Trophoblast cell (in vitro differentiated cells and primary cell): ENCODE results near the gene SLIT3.
"Not testable (repeated sequence)": the region's sequence is repeated elsewhere in the genome, so short reads cannot be mapped to it uniquely, and the experiment has no call there.

Source experiments
- DNase-seq, 2 donors: peaks; one replicate each; pipeline ENCODE4 v3.0.0-alpha.2; 2016
- H2AFZ ChIP-seq: 2 replicates; pipeline ENCODE4 v1.6.1; 2013; ENCODE audit warnings: low read length, moderate library complexity, mild to moderate bottlenecking; ENCODE audit not compliant: insufficient read depth, poor library complexity
- H2AK5ac ChIP-seq: 2 replicates; pipeline ENCODE4 v1.6.1; 2013; ENCODE audit warnings: mild to moderate bottlenecking, low read length
- H2BK120ac ChIP-seq: 2 replicates; pipeline ENCODE4 v1.6.1; 2013; ENCODE audit warnings: low read length, mild to moderate bottlenecking, moderate library complexity; ENCODE audit not compliant: insufficient read depth, poor library complexity
- H2BK12ac ChIP-seq: 2 replicates; pipeline ENCODE4 v1.6.1; 2013; ENCODE audit warnings: mild to moderate bottlenecking, low read length, moderate library complexity
- H2BK5ac ChIP-seq: 2 replicates; pipeline ENCODE4 v1.6.1; 2013; ENCODE audit warnings: low read length, low read depth, moderate library complexity, mild to moderate bottlenecking; ENCODE audit not compliant: poor library complexity
- H3K14ac ChIP-seq: 2 replicates; pipeline ENCODE4 v1.6.1; 2013; ENCODE audit warnings: mild to moderate bottlenecking, low read length
- H3K18ac ChIP-seq: 2 replicates; pipeline ENCODE4 v1.6.1; 2013; ENCODE audit warnings: mild to moderate bottlenecking, low read length
- H3K23ac ChIP-seq: 2 replicates; pipeline ENCODE4 v1.6.1; 2013; ENCODE audit warnings: low read length
- H3K27ac ChIP-seq: 2 replicates; pipeline ENCODE4 v1.5.1; 2013; ENCODE audit warnings: low read depth, mild to moderate bottlenecking, inconsistent platforms, low read length, moderate library complexity
- H3K27me3 ChIP-seq: 2 replicates; pipeline ENCODE4 v1.6.1; 2013; ENCODE audit warnings: inconsistent platforms, mild to moderate bottlenecking, low read length, moderate library complexity; ENCODE audit not compliant: insufficient read depth
- H3K36me3 ChIP-seq, 2 experiments: 1 replicate in 1 of 2; 2 replicates in 1 of 2; pipeline ENCODE4 v1.6.1; 2013; ENCODE audit warnings: low read length in 2 of 2, mild to moderate bottlenecking in 2 of 2, moderate library complexity in 1 of 2; ENCODE audit not compliant: insufficient read depth in 2 of 2, control insufficient read depth in 1 of 2
- H3K4ac ChIP-seq: 2 replicates; pipeline ENCODE4 v1.6.1; 2013; ENCODE audit warnings: low read depth, mild to moderate bottlenecking, low read length, moderate library complexity
- H3K4me1 ChIP-seq, 2 experiments: 1 replicate in 1 of 2; 2 replicates in 1 of 2; pipeline ENCODE4 v1.6.1; 2013; ENCODE audit warnings: low read length in 2 of 2, mild to moderate bottlenecking in 2 of 2, moderate library complexity in 1 of 2; ENCODE audit not compliant: insufficient read depth in 2 of 2, control insufficient read depth in 1 of 2
- H3K4me2 ChIP-seq: 2 replicates; pipeline ENCODE4 v1.6.1; 2013; ENCODE audit warnings: inconsistent platforms, mild to moderate bottlenecking, low read length, moderate library complexity
- H3K4me3 ChIP-seq: 2 replicates; pipeline ENCODE4 v1.5.1; 2013; ENCODE audit warnings: mild to moderate bottlenecking, low read depth, low read length, inconsistent platforms
- H3K79me1 ChIP-seq: one replicate; pipeline ENCODE4 v1.6.1; 2013; ENCODE audit warnings: low read length
- H3K79me2 ChIP-seq: 2 replicates; pipeline ENCODE4 v1.6.1; 2013; ENCODE audit warnings: low read length, mild to moderate bottlenecking; ENCODE audit not compliant: control insufficient read depth, insufficient read depth, poor library complexity
- H3K9ac ChIP-seq: 2 replicates; pipeline ENCODE4 v1.6.1; 2013; ENCODE audit warnings: mild to moderate bottlenecking, low read length
- H3K9me3 ChIP-seq: 2 replicates; pipeline ENCODE4 v1.6.1; 2013; ENCODE audit warnings: low read depth, mild to moderate bottlenecking, control low read depth, inconsistent platforms, low read length; ENCODE audit not compliant: insufficient read depth
- H4K12ac ChIP-seq: 2 replicates; pipeline ENCODE4 v1.6.1; 2013; ENCODE audit warnings: low read depth, mild to moderate bottlenecking, low read length, moderate library complexity
- H4K8ac ChIP-seq: 2 replicates; pipeline ENCODE4 v1.6.1; 2013; ENCODE audit warnings: low read depth, mild to moderate bottlenecking, low read length, moderate library complexity
- H4K91ac ChIP-seq: one replicate; pipeline ENCODE4 v1.6.1; 2013; ENCODE audit warnings: low read depth, mild to moderate bottlenecking, low read length, moderate library complexity
- WGBS: extraction: QIAGEN DNeasy Blood & Tissue Kit; methylation state at CpG from one replicate; pipeline ENCODE4 v1.1.7; 2013; ENCODE audit warnings: missing lambda C conversion rate; ENCODE audit not compliant: insufficient read length, insufficient coverage; ENCODE audit errors: extremely low coverage; 5-methylcytosine and 5-hydroxymethylcytosine counted together

Gene SLIT3

GRCh38 chr5:168645195-168645594 lies 655.7 kb downstream of the SLIT3 start:
- Histone ChIP-seq H3K36me3 (no peaks in the 10 kb centered on the region), H3K18ac (no peak overlapping the region), H3K79me1 (no peaks in the 10 kb centered on the region), H3K9me3 (no peaks in the 10 kb centered on the region), H3K23ac (no peak overlapping the region), H3K9ac (no peak overlapping the region), H2AK5ac (no peak overlapping the region), H3K27me3 (no peaks in the 10 kb centered on the region), H2BK120ac (no peak overlapping the region), H3K4me3 (no peak overlapping the region), H4K8ac (no peak overlapping the region), H3K79me2 (no peaks in the 10 kb centered on the region), H2BK12ac (no peak overlapping the region), H3K4ac (no peak overlapping the region), H3K4me2 (no peak overlapping the region), H2AFZ (no peak overlapping the region), H3K14ac (no peak overlapping the region), H4K91ac (no peak overlapping the region), H3K4me1 (no peaks in the 10 kb centered on the region), H2BK5ac (no peak overlapping the region), H3K27ac (no peak overlapping the region), H4K12ac (no peak overlapping the region)
- DNase-seq, result no peak
- WGBS, result no CpG with 5 or more reads among the region's 3 CpGs

GRCh38 chr5:168642019-168642418 lies 658.9 kb downstream of the SLIT3 start:
- no peak overlapping the region for H4K91ac ChIP-seq

GRCh38 chr5:168638846-168639245 lies 662.1 kb downstream of the SLIT3 start:
- H4K8ac ChIP-seq, H3K27ac ChIP-seq, H2BK120ac ChIP-seq, H2BK5ac ChIP-seq, H3K4me3 ChIP-seq, H2AFZ ChIP-seq, H3K9me3 ChIP-seq, H3K4ac ChIP-seq, H3K79me1 ChIP-seq, H3K23ac ChIP-seq, H3K27me3 ChIP-seq, H2AK5ac ChIP-seq, H3K18ac ChIP-seq, H3K4me2 ChIP-seq, H3K14ac ChIP-seq, H3K9ac ChIP-seq, H3K36me3 ChIP-seq, H4K91ac ChIP-seq, H3K4me1 ChIP-seq, H4K12ac ChIP-seq, H3K79me2 ChIP-seq, H2BK12ac ChIP-seq: not testable (repeated sequence)
- no CpG with 5 or more reads among the region's 3 CpGs for WGBS
- peak; percentile 57 to 75 for DNase-seq

More at GRCh38 chr5:168642019-168642418, 658.9 kb downstream of the SLIT3 start:
- Histone ChIP-seq H2AFZ (no peak overlapping the region), H3K4ac (no peak overlapping the region), H3K9me3 (no peaks in the 10 kb centered on the region), H3K14ac (no peak overlapping the region), H3K4me2 (no peak overlapping the region), H2BK120ac (no peak overlapping the region), H3K79me2 (no peaks in the 10 kb centered on the region), H2BK5ac (no peak overlapping the region), H4K12ac (no peak overlapping the region), H3K4me1 (no peaks in the 10 kb centered on the region), H2BK12ac (no peak overlapping the region), H2AK5ac (no peak overlapping the region), H3K4me3 (no peak overlapping the region), H3K27ac (no peak overlapping the region), H4K8ac (no peak overlapping the region), H3K18ac (no peak overlapping the region), H3K36me3 (no peaks in the 10 kb centered on the region), H3K27me3 (no peaks in the 10 kb centered on the region), H3K9ac (no peak overlapping the region), H3K23ac (no peak overlapping the region), H3K79me1 (no peaks in the 10 kb centered on the region)
- no CpG with 5 or more reads among the region's 1 CpG for WGBS
- DNase-seq, result no peak

- no peak overlapping the region for H3K14ac ChIP-seq
- H3K27ac ChIP-seq, result no peak overlapping the region
- no peak overlapping the region for H3K18ac ChIP-seq
- no peak overlapping the region for H3K4ac ChIP-seq
- no peak overlapping the region for H3K4me3 ChIP-seq
- H4K8ac ChIP-seq, result no peak overlapping the region
- H3K4me2 ChIP-seq, result no peak overlapping the region
- no peaks in the 10 kb centered on the region for H3K9me3 ChIP-seq
- H2BK12ac ChIP-seq, result no peak overlapping the region
- H2AK5ac ChIP-seq, result no peak overlapping the region
- H3K27me3 ChIP-seq, result no peaks in the 10 kb centered on the region
- no peaks in the 10 kb centered on the region for H3K79me2 ChIP-seq
- H2BK120ac ChIP-seq, result no peak overlapping the region
- no peak overlapping the region for H2AFZ ChIP-seq
- H4K12ac ChIP-seq, result no peak overlapping the region
- H4K91ac ChIP-seq, result no peak overlapping the region
- no peak for DNase-seq
- H3K23ac ChIP-seq, result no peak overlapping the region
- WGBS, result no CpG with 5 or more reads among the region's 1 CpG
- H3K79me1 ChIP-seq, result no peaks in the 10 kb centered on the region
- no peak overlapping the region for H3K9ac ChIP-seq
- no peak overlapping the region for H2BK5ac ChIP-seq
- H3K36me3 ChIP-seq, result no peaks in the 10 kb centered on the region
- no peaks in the 10 kb centered on the region for H3K4me1 ChIP-seq
These were observed 663.1 kb downstream of the SLIT3 start for GRCh38 chr5:168637793-168638192.
